Fibroblast of lung (primary cell): ENCODE measurements around the gene SNX13. TPM values are rescaled to one million over a fixed set of nuclear protein-coding genes. Genes with fewer than 3 reads are reported as not detected.

Experiments used
- DNase-seq, 2 donors: peaks; one replicate each; pipeline versions ENCODE4 v3.0.0 to v3.0.0-alpha.2; 2010; ENCODE audit warnings: low read depth in 2 of 2
- H2AFZ ChIP-seq: 2 replicates; pipeline ENCODE4 v1.5.1; 2012; ENCODE audit warnings: low read length, control low read depth, inconsistent platforms
- H3K27ac ChIP-seq: 2 replicates; pipeline ENCODE4 v1.5.1; 2011; ENCODE audit warnings: low read length, control low read depth; ENCODE audit not compliant: insufficient read depth
- H3K27me3 ChIP-seq: 2 replicates; pipeline ENCODE4 v1.5.1; 2011; ENCODE audit warnings: mild to moderate bottlenecking, low read length; ENCODE audit not compliant: control insufficient read depth, insufficient read depth
- H3K36me3 ChIP-seq: 2 replicates; pipeline ENCODE4 v1.5.1; 2011; ENCODE audit warnings: low read length; ENCODE audit not compliant: control insufficient read depth, insufficient read depth
- H3K4me1 ChIP-seq: 2 replicates; pipeline ENCODE4 v1.5.1; 2011; ENCODE audit warnings: low read length; ENCODE audit not compliant: control insufficient read depth, insufficient read depth; ENCODE audit errors: extremely low read depth
- H3K4me2 ChIP-seq: 2 replicates; pipeline ENCODE4 v1.5.1; 2011; ENCODE audit warnings: low read length, control low read depth; ENCODE audit not compliant: insufficient read depth; ENCODE audit errors: extremely low read depth
- H3K4me3 ChIP-seq, 4 experiments: fragments of 200-600 bp in 1 of 4; sonication (generic) in 1 of 4; replicated peaks in 1 of 4; 2 replicates each; pipeline ENCODE4 v1.5.1; 2011 to 2016; ENCODE audit warnings: low read length in 4 of 4, low read depth in 3 of 4, mild to moderate bottlenecking in 3 of 4, control low read depth in 2 of 4, inconsistent platforms in 1 of 4, mixed read lengths in 1 of 4; ENCODE audit not compliant: insufficient read depth in 1 of 4; ENCODE audit errors: control extremely low read depth in 1 of 4
- H3K79me2 ChIP-seq: 2 replicates; pipeline ENCODE4 v1.5.1; 2012; ENCODE audit warnings: mild to moderate bottlenecking, low read length, inconsistent platforms; ENCODE audit not compliant: control insufficient read depth, insufficient read depth
- H3K9ac ChIP-seq: 2 replicates; pipeline ENCODE4 v1.5.1; 2011; ENCODE audit warnings: mild to moderate bottlenecking, low read length, control low read depth; ENCODE audit not compliant: insufficient read depth
- H3K9me3 ChIP-seq: 2 replicates; pipeline ENCODE4 v1.5.1; 2012; ENCODE audit warnings: low read depth, low read length; ENCODE audit not compliant: control insufficient read depth, insufficient read depth
- H4K20me1 ChIP-seq: 2 replicates; pipeline ENCODE4 v1.5.1; 2011; ENCODE audit warnings: low read length; ENCODE audit not compliant: control insufficient read depth, insufficient read depth; ENCODE audit errors: extremely low read depth
- CTCF ChIP-seq, 2 donors: IDR thresholded peaks in 1 of 2; conservative IDR thresholded peaks in 1 of 2; 1 replicate in 1 of 2; 2 replicates in 1 of 2; pipeline ENCODE4 v1.5.1; 2011 to 2012; ENCODE audit warnings: low read length in 2 of 2, control low read depth in 1 of 2, inconsistent platforms in 1 of 2, low read depth in 1 of 2, mild to moderate bottlenecking in 1 of 2
- EZH2 ChIP-seq: IDR thresholded peaks from 2 replicates; pipeline ENCODE4 v1.5.1; 2012; ENCODE audit warnings: low read length, control low read depth, mild to moderate bottlenecking; ENCODE audit errors: missing control alignments
- polyA plus RNA-seq, 2 donors: library from polyadenylated mRNA; depleted of rRNA in 1 of 2; stranded (reverse) in 1 of 2; unstranded in 1 of 2; fragments of >200 nt; gene quantifications; 2 replicates each; pipeline ENCODE4 v1.2.1, GENCODE V29; 2011 to 2012; ENCODE audit warnings: missing spikeins in 1 of 2
- total RNA-seq: library from RNA; depleted of rRNA; stranded (reverse); fragments of >200 nt; gene quantifications from 2 replicates; pipeline ENCODE4 v1.2.1, GENCODE V29; 2014

SNX13 gene
- total and polyA plus RNA-seq, 2 donors (not counting 1 experiment from before 2014, with no cell fraction given): 36.0 to 42.9 TPM

GRCh38 chr7:17844514-17845196 is 95.6 kb downstream of the SNX13 start:
- Histone ChIP-seq H3K36me3 (peaks cover 2% of the 10 kb centered on the region), H3K27ac (no peak overlapping the region), H3K4me3 (no peak overlapping the region), H3K4me1 (no peaks in the 10 kb centered on the region), H3K27me3 (no peaks in the 10 kb centered on the region), H3K9me3 (no peaks in the 10 kb centered on the region), H3K79me2 (no peaks in the 10 kb centered on the region), H3K4me2 (peak overlapping the region; percentile 13), H3K9ac (no peak overlapping the region), H2AFZ (no peak overlapping the region), H4K20me1 (no peaks in the 10 kb centered on the region)
- TF ChIP-seq CTCF (conservative IDR thresholded peaks at IDR 0.05 in 1 of 2, IDR thresholded peaks at IDR 0.05 in 1 of 2; ENCODE audit: low read depth in 1 of 2, low read length in 2 of 2): no peak
- TF ChIP-seq EZH2: no peak
- DNase-seq: peak in 1 of 2 donors; percentile 2

GRCh38 chr7:17844022-17844421 is 96.3 kb downstream of the SNX13 start:
- no peak for DNase-seq
- Histone ChIP-seq H3K27ac (no peak overlapping the region), H3K4me2 (no peak overlapping the region), H3K4me1 (no peaks in the 10 kb centered on the region), H3K9me3 (no peaks in the 10 kb centered on the region), H3K9ac (no peak overlapping the region), H3K27me3 (no peaks in the 10 kb centered on the region), H3K4me3 (no peak overlapping the region), H3K36me3 (peaks cover 2% of the 10 kb centered on the region), H4K20me1 (no peaks in the 10 kb centered on the region), H2AFZ (no peak overlapping the region), H3K79me2 (no peaks in the 10 kb centered on the region)
- TF ChIP-seq CTCF (conservative IDR thresholded peaks at IDR 0.05 in 1 of 2, IDR thresholded peaks at IDR 0.05 in 1 of 2; ENCODE audit: low read depth in 1 of 2, low read length in 2 of 2): no peak
- no peak for TF ChIP-seq EZH2

- H4K20me1 ChIP-seq: no peaks in the 10 kb centered on the region
- H3K27ac ChIP-seq: no peak overlapping the region
- DNase-seq: no peak
- H3K9me3 ChIP-seq: no peaks in the 10 kb centered on the region
- no peak overlapping the region for H3K4me3 ChIP-seq
- H3K79me2 ChIP-seq: no peaks in the 10 kb centered on the region
- H3K9ac ChIP-seq: no peak overlapping the region
- H3K27me3 ChIP-seq: no peaks in the 10 kb centered on the region
- no peaks in the 10 kb centered on the region for H3K4me1 ChIP-seq
- H3K4me2 ChIP-seq: peak overlapping the region; percentile 52
- H2AFZ ChIP-seq: no peak overlapping the region
- no peak for TF ChIP-seq EZH2
- no peak for TF ChIP-seq CTCF (conservative IDR thresholded peaks at IDR 0.05 in 1 of 2, IDR thresholded peaks at IDR 0.05 in 1 of 2; ENCODE audit: low read depth in 1 of 2, low read length in 2 of 2)
- H3K36me3 ChIP-seq: peaks cover 2% of the 10 kb centered on the region
These were observed 97.3 kb downstream of the SNX13 start for GRCh38 chr7:17843041-17843440.
